ENCODE results near the gene ECSCR. TPM values are rescaled to one million over a fixed set of nuclear protein-coding genes. Genes with fewer than 3 reads are reported as not detected.

The ECSCR gene
- total and polyA plus RNA-seq, 2 donors (not counting 3 experiments of a cell fraction or from before 2014, with no cell fraction given), result 365 to 1,085 TPM

- BruUV-seq (replicated peaks), result no TSS peak
- H3K4me1 ChIP-seq (ENCODE audit: control insufficient read depth, extremely low read depth, insufficient read depth, low read length), result peaks cover 29% of the 10 kb centered on the region
- no peak for FAIRE-seq
- H3K9me3 ChIP-seq (replicated peaks; ENCODE audit: control insufficient read depth, insufficient read depth, low read length), result no peaks in the 10 kb centered on the region
- peaks cover 34 to 49% of the 10 kb centered on the region in 2 experiments for H3K36me3 ChIP-seq (ENCODE audit: control insufficient read depth in 2 of 2, extremely low read depth in 1 of 2, insufficient read depth in 2 of 2, low read length in 2 of 2)
- H3K27me3 ChIP-seq (ENCODE audit: control insufficient read depth in 2 of 2, insufficient read depth in 2 of 2, low read length in 2 of 2), result no peaks in the 10 kb centered on the region
- no peak overlapping the region for H2AFZ ChIP-seq (ENCODE audit: low read depth, low read length)
- intact Hi-C loops (cut with micrococcal nuclease) (no loop called here), dilution Hi-C loops (cut with MboI; ENCODE audit: extremely low pct_ligation_motif_present, low sequenced_read_pairs) (no loop called here)
- POLR2A ChIA-PET, result interaction anchor here (1.0 kb wide), 1 partner anchor 11 kb away, joined by 3 read pairs; no protein-coding TSS in a partner anchor
- no peaks in the 10 kb centered on the region for H4K20me1 ChIP-seq (replicated peaks; ENCODE audit: control insufficient read depth, extremely low read depth, insufficient read depth, low read length)
- no peaks in the 10 kb centered on the region for H3K9me1 ChIP-seq (replicated peaks; ENCODE audit: control insufficient read depth, extremely low read depth, insufficient read depth, low read length)
- H3K27ac ChIP-seq (ENCODE audit: insufficient read depth, low read depth, low read length), result no peak overlapping the region
- CTCF ChIA-PET, result interaction anchor here (1.2 to 2.5 kb wide), 2 partner anchors 34 to 57 kb away, joined by 3 to 10 read pairs; no protein-coding TSS in a partner anchor
- no peak overlapping the region for H3K4me3 ChIP-seq (replicated peaks in 1 of 3; ENCODE audit: insufficient read depth in 1 of 3, low read depth in 1 of 3, low read length in 3 of 3)
- H3K79me2 ChIP-seq (ENCODE audit: control insufficient read depth, insufficient read depth, low read length), result peaks cover 55% of the 10 kb centered on the region
- DNase-seq (ENCODE audit: low read depth, low spot score), result no peak
- H3K4me2 ChIP-seq (ENCODE audit: insufficient read depth, low read length), result no peak overlapping the region
- no peak for TF ChIP-seq FOS (IDR thresholded peaks at IDR 0.05; ENCODE audit: borderline replicate concordance, insufficient read depth, low read length)
- TF ChIP-seq GATA2 (IDR thresholded peaks at IDR 0.05; ENCODE audit: insufficient read depth, insufficient read length, low read depth, low read length), result no peak
- TF ChIP-seq MYC (IDR thresholded peaks at IDR 0.05; ENCODE audit: low read depth, low read length), result no peak
- no peak for TF ChIP-seq JUN (IDR thresholded peaks at IDR 0.05; ENCODE audit: borderline replicate concordance, insufficient read depth, insufficient read length, low read depth)
- no peak for TF ChIP-seq EZH2 (IDR thresholded peaks at IDR 0.05; ENCODE audit: borderline replicate concordance, low read depth, low read length, severe bottlenecking)
- TF ChIP-seq MAX (IDR thresholded peaks at IDR 0.05; ENCODE audit: insufficient read depth, insufficient read length), result no peak
- TF ChIP-seq POLR2A (IDR thresholded peaks at IDR 0.05; ENCODE audit: low read depth, low read length), result peak; percentile 16
- peak; percentile 9 for TF ChIP-seq POLR2AphosphoS5 (IDR thresholded peaks at IDR 0.05; ENCODE audit: insufficient read depth, low read depth, low read length)
- no peak for TF ChIP-seq CTCF (IDR thresholded peaks at IDR 0.05; ENCODE audit: extremely low read depth in 1 of 2, insufficient read depth in 1 of 2, low read depth in 1 of 2, low read length in 2 of 2)
- H3K9ac ChIP-seq (replicated peaks; ENCODE audit: extremely low read depth, insufficient read depth, low read length), result no peak overlapping the region
Observed at GRCh38 chr5:139456776-139457175, 5.8 kb downstream of the ECSCR start.
